ENCODE results near the gene SLC2A6. TPM values are rescaled to one million over a fixed set of nuclear protein-coding genes. Genes with fewer than 3 reads are reported as not detected.

The SLC2A6 gene
- total RNA-seq, 1 experiment from 2014 or later = 10.7 TPM

GRCh38 chr9:133461975-133462374 is 16.9 kb downstream of the SLC2A6 start:
- intact Hi-C loops (cut with micrococcal nuclease) = loop anchor here (5.0 kb wide), 1 partner anchor 45 kb away; the partner anchor contains the start of gene REXO4
- Histone ChIP-seq H3K9me3 (ENCODE audit: control insufficient read depth in 1 of 2, insufficient read depth in 1 of 2, low read depth in 1 of 2, low read length in 2 of 2) (no peaks in the 10 kb centered on the region), H2AFZ (ENCODE audit: low read depth, low read length, poor library complexity, severe bottlenecking) (no peak overlapping the region), H3K4me1 (ENCODE audit: control insufficient read depth in 1 of 2, insufficient read depth in 2 of 2, low read length in 2 of 2) (peaks cover 16 to 17% of the 10 kb centered on the region in 2 experiments), H3K27me3 (ENCODE audit: insufficient read depth, low read length) (no peaks in the 10 kb centered on the region), H3K79me2 (ENCODE audit: insufficient read depth, low read length) (no peaks in the 10 kb centered on the region), H4K20me1 (ENCODE audit: insufficient read depth) (no peaks in the 10 kb centered on the region), H3K9me2 (ENCODE audit: insufficient read depth) (no peaks in the 10 kb centered on the region), H3K9ac (ENCODE audit: low read length) (no peak overlapping the region), H3K36me3 (ENCODE audit: control insufficient read depth in 1 of 2, insufficient read depth in 2 of 2, low read length in 2 of 2) (no peaks in the 10 kb centered on the region), H3K4me3 (replicated peaks in 1 of 2; ENCODE audit: low read depth in 1 of 2, low read length in 2 of 2) (no peak overlapping the region), H3K4me2 (ENCODE audit: low read length) (no peak overlapping the region), H3K27ac (ENCODE audit: low read depth, low read length) (no peak overlapping the region)
- no TSS peak for BruUV-seq (replicated peaks)
- TF ChIP-seq ELF1 (IDR thresholded peaks at IDR 0.05; ENCODE audit: borderline replicate concordance, low read depth) (no peak), MAX (IDR thresholded peaks at IDR 0.05) (no peak), JUND (IDR thresholded peaks at IDR 0.05) (no peak), ZFX (IDR thresholded peaks at IDR 0.05) (no peak), CBX3 (IDR thresholded peaks at IDR 0.05; ENCODE audit: low read depth) (no peak)
- TF ChIP-seq, protein P1, sequence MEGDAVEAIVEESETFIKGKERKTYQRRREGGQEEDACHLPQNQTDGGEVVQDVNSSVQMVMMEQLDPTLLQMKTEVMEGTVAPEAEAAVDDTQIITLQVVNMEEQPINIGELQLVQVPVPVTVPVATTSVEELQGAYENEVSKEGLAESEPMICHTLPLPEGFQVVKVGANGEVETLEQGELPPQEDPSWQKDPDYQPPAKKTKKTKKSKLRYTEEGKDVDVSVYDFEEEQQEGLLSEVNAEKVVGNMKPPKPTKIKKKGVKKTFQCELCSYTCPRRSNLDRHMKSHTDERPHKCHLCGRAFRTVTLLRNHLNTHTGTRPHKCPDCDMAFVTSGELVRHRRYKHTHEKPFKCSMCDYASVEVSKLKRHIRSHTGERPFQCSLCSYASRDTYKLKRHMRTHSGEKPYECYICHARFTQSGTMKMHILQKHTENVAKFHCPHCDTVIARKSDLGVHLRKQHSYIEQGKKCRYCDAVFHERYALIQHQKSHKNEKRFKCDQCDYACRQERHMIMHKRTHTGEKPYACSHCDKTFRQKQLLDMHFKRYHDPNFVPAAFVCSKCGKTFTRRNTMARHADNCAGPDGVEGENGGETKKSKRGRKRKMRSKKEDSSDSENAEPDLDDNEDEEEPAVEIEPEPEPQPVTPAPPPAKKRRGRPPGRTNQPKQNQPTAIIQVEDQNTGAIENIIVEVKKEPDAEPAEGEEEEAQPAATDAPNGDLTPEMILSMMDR (IDR thresholded peaks at IDR 0.05 in 2 of 3, conservative IDR thresholded peaks at IDR 0.05 in 1 of 3; ENCODE audit: borderline replicate concordance in 1 of 3, insufficient read depth in 1 of 3, low read depth in 2 of 3, low read length in 2 of 3) = no peak
- CTCF ChIA-PET = no interaction called here
- DNase-seq (ENCODE audit: low read depth, low spot score) (no peak), ATAC-seq (no peak)
- POLR2A ChIA-PET = no interaction called here
- RAD21 ChIA-PET (ENCODE audit: low non-redundant PET in 1 of 2, low total read pairs in 2 of 2, uncharacterized antibody in 2 of 2, unreplicated experiment in 2 of 2) = no interaction called here

Data from HCT116 (cell line).